A549 (cell line): Measurements from ENCODE around the gene BPIFA3. TPM values are rescaled to one million over a fixed set of nuclear protein-coding genes. Genes with fewer than 3 reads are reported as not detected.

Source experiments
- ATAC-seq, 2 experiments: fragments of 200-7000 bp in 1 of 2; fragments of >200 bp in 1 of 2; cut with Nextera tagmentation in 1 of 2; cut with Tn5 transposase in 1 of 2; 3 replicates each; pipeline versions ENCODE4 v1.8.0 to v1.9.1; 2018 to 2020; ENCODE audit warnings: mild to moderate bottlenecking in 1 of 2, moderate library complexity in 1 of 2
- CTCF ChIA-PET: fragments of 300-600 bp; sonication (Branson Sonifier 250); formaldehyde crosslinking; extraction: SDS; loops from one replicate; lab custom pipeline; 2021; ENCODE audit warnings: antibody characterized with exemption, inconsistent platforms; lab: Yijun Ruan, JAX
- POLR2A ChIA-PET: fragments of 350-600 bp; formaldehyde crosslinking; extraction: SDS; loops from one replicate; lab custom pipeline; 2021; ENCODE audit warnings: antibody characterized with exemption, inconsistent platforms; lab: Yijun Ruan, JAX
- DNase-seq, 2 experiments: peaks; one replicate each; pipeline versions ENCODE4 v3.0.0 to v3.0.0-alpha.2; 2011 to 2016; ENCODE audit warnings: low read depth in 1 of 2, low spot score in 1 of 2
- FAIRE-seq: peaks from 2 replicates; lab custom pipeline; 2011; peaks lifted over from hg19 to GRCh38; lab: Jason Lieb, UNC
- H3K27ac ChIP-seq, 2 experiments: fragments of >200 bp; sonication (Bioruptor Twin); formaldehyde crosslinking; 3 replicates each; pipeline ENCODE4 v1.5.1; 2016 to 2017
- H3K4me1 ChIP-seq: fragments of >200 bp; sonication (Bioruptor Twin); formaldehyde crosslinking; 3 replicates; pipeline ENCODE4 v1.6.1; 2016
- H3K4me2 ChIP-seq: fragments of >200 bp; sonication (Bioruptor Twin); formaldehyde crosslinking; 3 replicates; pipeline ENCODE4 v1.6.1; 2016
- H3K4me3 ChIP-seq: fragments of >200 bp; sonication (Bioruptor Twin); formaldehyde crosslinking; 3 replicates; pipeline ENCODE4 v1.5.1; 2016
- H3K9me3 ChIP-seq: fragments of >200 bp; sonication (Bioruptor Twin); formaldehyde crosslinking; 3 replicates; pipeline ENCODE4 v1.6.1; 2016
- ATOH8 ChIP-seq: fragments of 250-450 bp; sonication (Bioruptor Pico); IDR thresholded peaks from 2 replicates; pipeline ENCODE4 v1.5.0; 2020; ENCODE audit warnings: low read depth, mild to moderate bottlenecking, moderate library complexity
- CBX8 ChIP-seq: fragments of 200-600 bp; sonication (generic); IDR thresholded peaks from 2 replicates; pipeline ENCODE4 v1.6.1; 2016
- CEBPB ChIP-seq, 2 experiments: fragments of >200 bp in 1 of 2; sonication (Bioruptor Twin) in 1 of 2; formaldehyde crosslinking in 1 of 2; IDR thresholded peaks; 2 replicates each; pipeline ENCODE4 v1.6.1; 2012 to 2016
- CHD4 ChIP-seq: fragments of 200-600 bp; sonication (generic); IDR thresholded peaks from 2 replicates; pipeline ENCODE4 v1.6.1; 2016; ENCODE audit warnings: antibody characterized with exemption, mild to moderate bottlenecking, borderline replicate concordance
- CTCF ChIP-seq: fragments of >200 bp; sonication (Bioruptor Twin); formaldehyde crosslinking; IDR thresholded peaks from 3 replicates; pipeline ENCODE4 v1.5.1; 2016
- E2F6 ChIP-seq: IDR thresholded peaks from 2 replicates; pipeline ENCODE4 v1.6.1; 2012; ENCODE audit warnings: low read depth, borderline replicate concordance
- HMGXB4 ChIP-seq: fragments of 250-450 bp; sonication (Bioruptor Pico); IDR thresholded peaks from 2 replicates; pipeline ENCODE4 v1.5.0; 2021; ENCODE audit warnings: mild to moderate bottlenecking, moderate library complexity, borderline replicate concordance
- HOXA7 ChIP-seq: fragments of 250-450 bp; sonication (Bioruptor Pico); IDR thresholded peaks from 2 replicates; pipeline ENCODE4 v1.5.0; 2020; ENCODE audit warnings: mild to moderate bottlenecking, moderate library complexity
- HOXB13 ChIP-seq: fragments of 250-450 bp; sonication (Bioruptor Pico); IDR thresholded peaks from 2 replicates; pipeline ENCODE4 v1.5.0; 2020; ENCODE audit warnings: low read depth, mild to moderate bottlenecking, moderate library complexity
- JUN ChIP-seq, 2 experiments: fragments of >200 bp; sonication (Bioruptor Twin); formaldehyde crosslinking; IDR thresholded peaks; 2 replicates in 1 of 2; 3 replicates in 1 of 2; pipeline ENCODE4 v1.6.1; 2016 to 2017
- KDM5A ChIP-seq: fragments of 200-600 bp; sonication (generic); IDR thresholded peaks from 2 replicates; pipeline ENCODE4 v1.6.1; 2016; ENCODE audit warnings: antibody characterized with exemption, mild to moderate bottlenecking
- MAFK ChIP-seq: fragments of 450-650 bp; IDR thresholded peaks from 2 replicates; pipeline ENCODE4 v1.6.1; 2014; ENCODE audit not compliant: partially characterized antibody
- MAX ChIP-seq: IDR thresholded peaks from 2 replicates; pipeline ENCODE4 v1.6.1; 2012
- NFE2L2 ChIP-seq: fragments of 150-350 bp; conservative IDR thresholded peaks from 2 replicates; pipeline ENCODE4 v1.6.1; 2014; ENCODE audit warnings: low read length
- NR3C1 ChIP-seq: fragments of >200 bp; sonication (Bioruptor Twin); formaldehyde crosslinking; IDR thresholded peaks from 3 replicates; pipeline ENCODE4 v1.6.1; 2017
- RAD21 ChIP-seq, 2 experiments: fragments of >200 bp in 1 of 2; sonication (Bioruptor Twin) in 1 of 2; formaldehyde crosslinking in 1 of 2; IDR thresholded peaks in 1 of 2; conservative IDR thresholded peaks in 1 of 2; 2 replicates in 1 of 2; 3 replicates in 1 of 2; pipeline ENCODE4 v1.6.1; 2012 to 2018; ENCODE audit warnings: inconsistent platforms in 1 of 2
- RCOR1 ChIP-seq: fragments of 150-350 bp; IDR thresholded peaks from 2 replicates; pipeline ENCODE4 v1.6.1; 2014; ENCODE audit warnings: antibody characterized with exemption, low read length, low read depth
- SREBF2 ChIP-seq: fragments of 450-650 bp; IDR thresholded peaks from 2 replicates; pipeline ENCODE4 v1.6.1; 2014; ENCODE audit warnings: mild to moderate bottlenecking, moderate library complexity
- TFCP2L1 ChIP-seq: fragments of 250-450 bp; sonication (Bioruptor Pico); IDR thresholded peaks from 2 replicates; pipeline ENCODE4 v1.5.0; 2021; ENCODE audit warnings: mild to moderate bottlenecking
- TP53 ChIP-seq: fragments of 250-450 bp; sonication (Bioruptor Pico); IDR thresholded peaks from 2 replicates; pipeline ENCODE4 v1.5.0; 2021; ENCODE audit warnings: mild to moderate bottlenecking, moderate library complexity
- ZC3H11A ChIP-seq: fragments of 450-650 bp; IDR thresholded peaks from 2 replicates; pipeline ENCODE4 v1.6.1; 2014; ENCODE audit warnings: antibody characterized with exemption, mild to moderate bottlenecking
- ZFP36 ChIP-seq: fragments of 450-650 bp; IDR thresholded peaks from 2 replicates; pipeline ENCODE4 v1.6.1; 2014; ENCODE audit warnings: borderline replicate concordance; ENCODE audit not compliant: partially characterized antibody
- WGBS: methylation state at CpG from one replicate; pipeline ENCODE4 v1.1.6; 2017; ENCODE audit errors: missing lambda C conversion rate; 5-methylcytosine and 5-hydroxymethylcytosine counted together
- polyA plus RNA-seq, 4 experiments: library from polyadenylated mRNA; depleted of rRNA in 3 of 4; stranded (reverse); fragments of >200 nt; fragmentation: RNase III in 1 of 4; extraction: RNeasy Plus Mini Kit Qiagen cat#74134 plus additional on column Dnase treatment in 1 of 4; gene quantifications; 2 replicates in 3 of 4; 3 replicates in 1 of 4; pipeline ENCODE4 v1.2.3, GENCODE V29; 2011 to 2017

BPIFA3 gene
- polyA plus RNA-seq, 2 of the 4 experiments (the other 2 are of a cell fraction) = not detected

GRCh38 chr20:33275871-33276270 is 58.7 kb downstream of the BPIFA3 start:
- TF ChIP-seq ATOH8 (CRISPR knock-in tag) (no peak), MAX (no peak), CTCF (no peak), TP53 (no peak), NFE2L2 (no peak), HOXA7 (no peak), KDM5A (no peak), CBX8 (no peak), NR3C1 (no peak), ZC3H11A (no peak), CHD4 (no peak)
- no peaks in the 10 kb centered on the region for H3K9me3 ChIP-seq
- no peak overlapping the region for H3K27ac ChIP-seq
- 56% methylated on average over 3 of the region's 3 CpGs for WGBS
- H3K4me3 ChIP-seq = no peak overlapping the region
- FAIRE-seq = no peak
- H3K4me1 ChIP-seq = peaks cover 5% of the 10 kb centered on the region; the same call in 2 of the 3 replicates
- ATAC-seq = no peak
- no peak for DNase-seq
- ChIA-PET CTCF (interaction anchor here (0.8 to 1.3 kb wide), 3 partner anchors 10 to 19 kb away, joined by 3 to 5 read pairs (median 3); no protein-coding TSS in a partner anchor), POLR2A (no interaction called here)
- H3K4me2 ChIP-seq = no peak overlapping the region

- 82% methylated on average over 9 of the region's 12 CpGs for WGBS
- ChIA-PET POLR2A (no interaction called here), CTCF (interaction anchor here (1.1 to 1.8 kb wide), 2 partner anchors 14 to 16 kb away, joined by 3 to 8 read pairs; no protein-coding TSS in a partner anchor)
- Histone ChIP-seq H3K9me3 (no peaks in the 10 kb centered on the region), H3K4me2 (no peak overlapping the region), H3K27ac (no peak overlapping the region), H3K4me1 (peaks cover 5% of the 10 kb centered on the region; the same call in 2 of the 3 replicates), H3K4me3 (no peak overlapping the region)
- no peak for FAIRE-seq
- TF ChIP-seq E2F6 (no peak), CEBPB (IDR thresholded peaks at IDR 0.05) (no peak), ZFP36 (no peak), SREBF2 (no peak), MAFK (no peak), HOXB13 (CRISPR knock-in tag) (no peak), JUN (IDR thresholded peaks at IDR 0.05) (no peak), RCOR1 (no peak), RAD21 (conservative IDR thresholded peaks at IDR 0.05 in 1 of 2, IDR thresholded peaks at IDR 0.05 in 1 of 2) (no peak), TFCP2L1 (CRISPR knock-in tag) (no peak), HMGXB4 (no peak), NR3C1 (no peak)
- ATAC-seq = no peak; a peak in 2 of 6 replicates
- no peak for DNase-seq
Observed at GRCh38 chr20:33276303-33277113, 59.4 kb downstream of the BPIFA3 start.

Other genes starting within 250 kb of the BPIFA3 start
- gene SUN5, start 212.9 kb upstream of the BPIFA3 start, polyA plus RNA-seq (2011; rRNA removed) = not detected in 2 replicates
- gene SUN5, start 212.9 kb upstream of the BPIFA3 start, polyA plus RNA-seq (2017; fragmentation: RNase III; extraction: RNeasy Plus Mini Kit Qiagen cat#74134 plus additional on column Dnase treatment) = not detected in 3 replicates
- gene BPIFB2, start 209.6 kb upstream of the BPIFA3 start, polyA plus RNA-seq (2011; rRNA removed) = not detected in 2 replicates
- gene BPIFB2, start 209.6 kb upstream of the BPIFA3 start, polyA plus RNA-seq (2017; fragmentation: RNase III; extraction: RNeasy Plus Mini Kit Qiagen cat#74134 plus additional on column Dnase treatment) = not detected in 3 replicates
- not detected in 2 replicates for gene BPIFB6, start 185.7 kb upstream of the BPIFA3 start, polyA plus RNA-seq (2011; rRNA removed)
- gene BPIFB6, start 185.7 kb upstream of the BPIFA3 start, polyA plus RNA-seq (2017; fragmentation: RNase III; extraction: RNeasy Plus Mini Kit Qiagen cat#74134 plus additional on column Dnase treatment) = not detected in 3 replicates
- not detected in 2 replicates for gene BPIFB3, start 163.4 kb upstream of the BPIFA3 start, polyA plus RNA-seq (2011; rRNA removed)
- not detected in 3 replicates for gene BPIFB3, start 163.4 kb upstream of the BPIFA3 start, polyA plus RNA-seq (2017; fragmentation: RNase III; extraction: RNeasy Plus Mini Kit Qiagen cat#74134 plus additional on column Dnase treatment)
- gene BPIFB4, start 137.7 kb upstream of the BPIFA3 start, polyA plus RNA-seq (2011; rRNA removed) = not detected in 2 replicates
- not detected in 3 replicates for gene BPIFB4, start 137.7 kb upstream of the BPIFA3 start, polyA plus RNA-seq (2017; fragmentation: RNase III; extraction: RNeasy Plus Mini Kit Qiagen cat#74134 plus additional on column Dnase treatment)
- gene BPIFA2, start 49.2 kb upstream of the BPIFA3 start, polyA plus RNA-seq (2011; rRNA removed) = 0.16 TPM in 1 of 2 replicates, not detected in the other
- gene BPIFA2, start 49.2 kb upstream of the BPIFA3 start, polyA plus RNA-seq (2017; fragmentation: RNase III; extraction: RNeasy Plus Mini Kit Qiagen cat#74134 plus additional on column Dnase treatment) = not detected in 3 replicates
- not detected in 2 replicates for gene BPIFA1, start 18.6 kb downstream of the BPIFA3 start, polyA plus RNA-seq (2011; rRNA removed)
- gene BPIFA1, start 18.6 kb downstream of the BPIFA3 start, polyA plus RNA-seq (2017; fragmentation: RNase III; extraction: RNeasy Plus Mini Kit Qiagen cat#74134 plus additional on column Dnase treatment) = not detected in 3 replicates
- 0.18 and 0.67 TPM in 2 replicates for gene BPIFB1, start 65.9 kb downstream of the BPIFA3 start, polyA plus RNA-seq (2011; rRNA removed)
- gene BPIFB1, start 65.9 kb downstream of the BPIFA3 start, polyA plus RNA-seq (2017; fragmentation: RNase III; extraction: RNeasy Plus Mini Kit Qiagen cat#74134 plus additional on column Dnase treatment) = not detected in 3 replicates
- gene CDK5RAP1, start 184.2 kb downstream of the BPIFA3 start, polyA plus RNA-seq (2011; rRNA removed) = 39.7 and 42.5 TPM in 2 replicates
- 39.6 to 40.4 TPM (median 40.3 TPM) in 3 replicates for gene CDK5RAP1, start 184.2 kb downstream of the BPIFA3 start, polyA plus RNA-seq (2017; fragmentation: RNase III; extraction: RNeasy Plus Mini Kit Qiagen cat#74134 plus additional on column Dnase treatment)
- 5.6 and 6.5 TPM in 2 replicates for gene SNTA1, start 226.4 kb downstream of the BPIFA3 start, polyA plus RNA-seq (2011; rRNA removed)
- gene SNTA1, start 226.4 kb downstream of the BPIFA3 start, polyA plus RNA-seq (2017; fragmentation: RNase III; extraction: RNeasy Plus Mini Kit Qiagen cat#74134 plus additional on column Dnase treatment) = 5.5 to 6.6 TPM (median 6.4 TPM) in 3 replicates